Suprapubic skin (tissue), 4 donors: Measurements from ENCODE around the gene DNAJC22.
"Not testable (repeated sequence)": the region's sequence is repeated elsewhere in the genome, so short reads cannot be mapped to it uniquely, and the experiment has no call there.

Experiments
- CTCF ChIP-seq, 2 donors: fragments of 200-600 bp in 1 of 2; fragments of 450-650 bp in 1 of 2; sonication (generic) in 1 of 2; IDR thresholded peaks; one replicate each; pipeline ENCODE4 v1.5.1; 2016 to 2019; ENCODE audit warnings: antibody characterized with exemption in 2 of 2, mild to moderate bottlenecking in 1 of 2, moderate library complexity in 1 of 2
- POLR2A ChIP-seq, 2 donors: fragments of 450-650 bp; IDR thresholded peaks; one replicate each; pipeline ENCODE4 v1.6.1; 2017; ENCODE audit warnings: antibody characterized with exemption in 2 of 2, mild to moderate bottlenecking in 2 of 2, moderate library complexity in 2 of 2
- POLR2AphosphoS5 ChIP-seq, 3 donors: sonication (generic); formaldehyde crosslinking; IDR thresholded peaks; one replicate each; pipeline ENCODE4 v1.6.1; 2017; ENCODE audit warnings: antibody characterized with exemption in 3 of 3

- TF ChIP-seq POLR2A, CTCF, POLR2AphosphoS5 (IDR thresholded peaks at IDR 0.05): not testable (repeated sequence)
Measured at GRCh38 chr12:49317118-49317517, 29.6 kb upstream of the DNAJC22 start.
